Measurements from ENCODE around the gene C5.

C5 gene

DNA sequence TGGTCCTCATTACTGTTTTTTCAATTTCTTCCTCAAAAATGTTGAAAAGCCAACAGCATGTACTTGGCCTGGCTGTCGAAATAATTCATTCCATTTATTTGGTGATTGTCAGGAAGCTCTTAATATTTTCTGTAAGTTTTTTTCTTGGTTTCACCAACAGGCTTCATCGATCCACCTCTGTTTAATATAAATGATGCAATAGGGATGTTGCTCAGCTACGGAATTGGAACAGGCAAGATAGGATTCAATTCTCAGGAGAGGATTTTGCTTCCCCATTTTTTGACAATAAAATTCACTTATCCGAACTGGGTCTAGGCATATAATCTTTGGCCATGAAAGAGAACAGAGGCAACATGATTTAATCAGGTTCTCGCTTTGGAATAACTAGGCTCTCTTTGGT is 30.8 kb downstream of the C5 start:
- Histone ChIP-seq H4K8ac (ENCODE audit: low read depth, low read length) (no peak overlapping the region), H3K27ac (ENCODE audit: low read depth, low read length) (no peak overlapping the region), H3K9me3 (ENCODE audit: insufficient read depth, low read depth, low read length) (no peaks in the 10 kb centered on the region), H2AFZ (ENCODE audit: insufficient read depth, low read length, poor library complexity) (no peak overlapping the region), H3K79me1 (ENCODE audit: low read length) (peaks cover 3% of the 10 kb centered on the region), H2AK5ac (ENCODE audit: low read length) (no peak overlapping the region), H4K12ac (ENCODE audit: low read depth, low read length) (no peak overlapping the region), H3K79me2 (ENCODE audit: control insufficient read depth, insufficient read depth, low read length, poor library complexity) (no peaks in the 10 kb centered on the region), H3K36me3 (ENCODE audit: control insufficient read depth in 1 of 2, insufficient read depth in 2 of 2, low read length in 2 of 2) (no peaks in the 10 kb centered on the region), H3K27me3 (ENCODE audit: insufficient read depth, low read length) (no peaks in the 10 kb centered on the region), H3K4ac (ENCODE audit: low read depth, low read length) (no peak overlapping the region), H4K91ac (ENCODE audit: low read depth, low read length) (no peak overlapping the region), H2BK12ac (ENCODE audit: low read length) (no peak overlapping the region), H3K9ac (ENCODE audit: low read length) (no peak overlapping the region), H2BK120ac (ENCODE audit: insufficient read depth, low read length, poor library complexity) (no peak overlapping the region), H3K4me2 (ENCODE audit: low read length) (no peak overlapping the region), H2BK5ac (ENCODE audit: low read depth, low read length, poor library complexity) (no peak overlapping the region), H3K4me1 (ENCODE audit: control insufficient read depth in 1 of 2, insufficient read depth in 2 of 2, low read length in 2 of 2) (peaks cover 0 to 2% of the 10 kb centered on the region in 2 experiments), H3K14ac (ENCODE audit: low read length) (no peak overlapping the region), H3K18ac (ENCODE audit: low read length) (no peak overlapping the region), H3K23ac (ENCODE audit: low read length) (no peak overlapping the region), H3K4me3 (ENCODE audit: low read depth, low read length) (no peak overlapping the region)
- no peak for DNase-seq
- WGBS (ENCODE audit: extremely low coverage, insufficient coverage, insufficient read length) = no CpG with 5 or more reads among the region's 5 CpGs

DNA sequence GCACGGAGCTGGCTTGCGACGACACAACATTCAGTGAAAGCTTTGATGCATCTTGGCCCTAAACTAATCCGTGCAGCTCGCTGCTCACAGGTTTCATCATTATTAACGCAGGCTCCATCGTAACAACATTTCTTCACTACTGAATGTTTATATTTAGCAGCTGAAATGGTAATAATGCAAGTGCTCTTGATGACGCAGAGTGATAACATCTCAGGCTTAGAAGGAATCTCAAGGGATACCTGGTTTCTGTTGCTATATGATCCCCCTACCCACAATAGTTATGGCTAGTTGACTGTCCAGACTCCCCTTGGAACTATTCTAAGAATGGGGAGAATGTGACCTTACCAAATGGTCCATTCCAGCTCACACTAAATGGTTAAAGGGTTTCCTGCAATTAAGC is 36.2 kb downstream of the C5 start:
- H2BK5ac ChIP-seq (ENCODE audit: low read depth, low read length, poor library complexity) = no peak overlapping the region
- peak; percentile 51 to 74 for DNase-seq
- H3K36me3 ChIP-seq (ENCODE audit: control insufficient read depth in 1 of 2, insufficient read depth in 2 of 2, low read length in 2 of 2) = no peaks in the 10 kb centered on the region

DNA sequence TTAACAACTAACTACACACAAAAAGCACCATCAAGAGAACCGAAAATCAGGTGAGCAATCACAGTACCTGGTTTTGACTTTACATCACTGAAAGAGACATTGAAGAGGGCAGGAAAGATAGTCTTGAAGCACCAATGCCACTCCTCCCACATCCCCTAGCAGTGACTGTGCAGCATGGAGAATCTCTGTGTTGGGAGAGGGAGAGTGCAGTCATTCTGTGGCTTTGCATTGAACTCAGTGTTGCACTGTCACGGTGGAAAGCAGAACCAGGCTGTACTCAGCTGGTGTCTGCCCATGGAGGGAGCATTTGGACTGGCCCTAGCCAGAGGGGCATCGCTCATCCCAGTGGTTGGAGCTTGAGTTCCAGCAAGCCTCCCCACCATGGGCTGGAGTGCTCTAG is 40.4 kb downstream of the C5 start:
- peaks cover 2% of the 10 kb centered on the region for H3K79me2 ChIP-seq (ENCODE audit: control insufficient read depth, insufficient read depth, low read length, poor library complexity)
- H4K91ac ChIP-seq (ENCODE audit: low read depth, low read length) = peak overlapping the region; percentile 23
- peak overlapping the region; percentile 1 for H4K8ac ChIP-seq (ENCODE audit: low read depth, low read length)
- H3K4me2 ChIP-seq (ENCODE audit: low read length) = no peak overlapping the region
- H3K27ac ChIP-seq (ENCODE audit: low read depth, low read length) = no peak overlapping the region
- H3K4me3 ChIP-seq (ENCODE audit: low read depth, low read length) = no peak overlapping the region
- no peaks in the 10 kb centered on the region for H3K36me3 ChIP-seq (ENCODE audit: control insufficient read depth in 1 of 2, insufficient read depth in 2 of 2, low read length in 2 of 2)
- WGBS (ENCODE audit: extremely low coverage, insufficient coverage, insufficient read length) = no CpG with 5 or more reads among the region's 3 CpGs
- H3K79me1 ChIP-seq (ENCODE audit: low read length) = peaks cover 4% of the 10 kb centered on the region
- no peak overlapping the region for H4K12ac ChIP-seq (ENCODE audit: low read depth, low read length)
- no peak overlapping the region for H3K9ac ChIP-seq (ENCODE audit: low read length)
- H3K27me3 ChIP-seq (ENCODE audit: insufficient read depth, low read length) = no peaks in the 10 kb centered on the region
- peaks cover 5 to 7% of the 10 kb centered on the region in 2 experiments for H3K4me1 ChIP-seq (ENCODE audit: control insufficient read depth in 1 of 2, insufficient read depth in 2 of 2, low read length in 2 of 2)
- peak overlapping the region; percentile 8 for H3K18ac ChIP-seq (ENCODE audit: low read length)
- no peak overlapping the region for H2AK5ac ChIP-seq (ENCODE audit: low read length)
- H3K9me3 ChIP-seq (ENCODE audit: insufficient read depth, low read depth, low read length) = no peaks in the 10 kb centered on the region
- peak overlapping the region; percentile 7 for H2BK12ac ChIP-seq (ENCODE audit: low read length)
- H2AFZ ChIP-seq (ENCODE audit: insufficient read depth, low read length, poor library complexity) = no peak overlapping the region
- no peak overlapping the region for H3K23ac ChIP-seq (ENCODE audit: low read length)
- peak overlapping the region; percentile 4 for H2BK120ac ChIP-seq (ENCODE audit: insufficient read depth, low read length, poor library complexity)
- H3K4ac ChIP-seq (ENCODE audit: low read depth, low read length) = no peak overlapping the region
- no peak for DNase-seq
- peak overlapping the region; percentile 3 for H3K14ac ChIP-seq (ENCODE audit: low read length)
- no peak overlapping the region for H2BK5ac ChIP-seq (ENCODE audit: low read depth, low read length, poor library complexity)

More for the DNA sequence above, 36.2 kb downstream of the C5 start:
- Histone ChIP-seq H3K4me1 (ENCODE audit: control insufficient read depth in 1 of 2, insufficient read depth in 2 of 2, low read length in 2 of 2) (peaks cover 5 to 10% of the 10 kb centered on the region in 2 experiments), H2BK12ac (ENCODE audit: low read length) (no peak overlapping the region), H3K18ac (ENCODE audit: low read length) (no peak overlapping the region), H4K12ac (ENCODE audit: low read depth, low read length) (no peak overlapping the region), H4K8ac (ENCODE audit: low read depth, low read length) (no peak overlapping the region), H3K23ac (ENCODE audit: low read length) (no peak overlapping the region), H4K91ac (ENCODE audit: low read depth, low read length) (no peak overlapping the region), H3K27me3 (ENCODE audit: insufficient read depth, low read length) (no peaks in the 10 kb centered on the region), H2AFZ (ENCODE audit: insufficient read depth, low read length, poor library complexity) (no peak overlapping the region), H2BK120ac (ENCODE audit: insufficient read depth, low read length, poor library complexity) (no peak overlapping the region), H3K27ac (ENCODE audit: low read depth, low read length) (peak overlapping the region; percentile 67), H3K79me1 (ENCODE audit: low read length) (peaks cover 7% of the 10 kb centered on the region), H3K4ac (ENCODE audit: low read depth, low read length) (no peak overlapping the region), H2AK5ac (ENCODE audit: low read length) (no peak overlapping the region), H3K9me3 (ENCODE audit: insufficient read depth, low read depth, low read length) (no peaks in the 10 kb centered on the region), H3K14ac (ENCODE audit: low read length) (no peak overlapping the region), H3K4me2 (ENCODE audit: low read length) (peak overlapping the region; percentile 67), H3K79me2 (ENCODE audit: control insufficient read depth, insufficient read depth, low read length, poor library complexity) (peaks cover 2% of the 10 kb centered on the region), H3K9ac (ENCODE audit: low read length) (no peak overlapping the region), H3K4me3 (ENCODE audit: low read depth, low read length) (no peak overlapping the region)
- no CpG with 5 or more reads among the region's 8 CpGs for WGBS (ENCODE audit: extremely low coverage, insufficient coverage, insufficient read length)

DNA sequence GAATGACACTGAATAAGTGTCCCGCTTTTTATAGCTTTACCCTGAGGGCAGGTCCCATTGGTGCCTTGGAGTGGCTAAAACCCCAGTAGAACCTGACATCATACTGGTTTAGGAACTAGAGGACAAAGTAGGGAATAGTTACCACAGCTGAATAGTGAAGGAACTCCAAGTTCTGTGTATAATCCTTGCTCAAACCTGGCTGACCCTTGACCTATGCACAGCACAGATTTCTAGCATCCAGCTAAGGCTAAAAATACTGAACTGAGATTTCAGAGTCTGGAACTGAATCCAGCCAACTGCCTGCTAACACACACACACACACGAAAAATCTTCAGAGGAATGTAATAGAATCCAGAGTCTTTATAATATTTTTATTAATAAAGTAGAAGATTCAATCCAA is 50.8 kb downstream of the C5 start:
- WGBS (ENCODE audit: extremely low coverage, insufficient coverage, insufficient read length) = no CpG with 5 or more reads among the region's 2 CpGs
- Histone ChIP-seq H3K36me3 (ENCODE audit: control insufficient read depth in 1 of 2, insufficient read depth in 2 of 2, low read length in 2 of 2) (peaks cover under 1 to 2% of the 10 kb centered on the region in 2 experiments), H3K79me1 (ENCODE audit: low read length) (no peaks in the 10 kb centered on the region), H2BK120ac (ENCODE audit: insufficient read depth, low read length, poor library complexity) (no peak overlapping the region), H2BK5ac (ENCODE audit: low read depth, low read length, poor library complexity) (no peak overlapping the region), H3K14ac (ENCODE audit: low read length) (no peak overlapping the region), H4K91ac (ENCODE audit: low read depth, low read length) (no peak overlapping the region), H4K12ac (ENCODE audit: low read depth, low read length) (no peak overlapping the region), H3K27me3 (ENCODE audit: insufficient read depth, low read length) (no peaks in the 10 kb centered on the region), H3K4me2 (ENCODE audit: low read length) (no peak overlapping the region), H3K9me3 (ENCODE audit: insufficient read depth, low read depth, low read length) (no peaks in the 10 kb centered on the region), H2BK12ac (ENCODE audit: low read length) (no peak overlapping the region), H3K23ac (ENCODE audit: low read length) (no peak overlapping the region), H3K79me2 (ENCODE audit: control insufficient read depth, insufficient read depth, low read length, poor library complexity) (no peaks in the 10 kb centered on the region), H2AFZ (ENCODE audit: insufficient read depth, low read length, poor library complexity) (no peak overlapping the region), H3K4ac (ENCODE audit: low read depth, low read length) (no peak overlapping the region), H3K9ac (ENCODE audit: low read length) (no peak overlapping the region), H3K18ac (ENCODE audit: low read length) (no peak overlapping the region), H3K4me1 (ENCODE audit: control insufficient read depth in 1 of 2, insufficient read depth in 2 of 2, low read length in 2 of 2) (no peaks in the 10 kb centered on the region), H2AK5ac (ENCODE audit: low read length) (no peak overlapping the region), H3K4me3 (ENCODE audit: low read depth, low read length) (no peak overlapping the region), H4K8ac (ENCODE audit: low read depth, low read length) (no peak overlapping the region), H3K27ac (ENCODE audit: low read depth, low read length) (no peak overlapping the region)
- no peak for DNase-seq

All from trophoblast cell (in vitro differentiated cells and primary cell).